Ascending aorta (tissue), 2 donors: ENCODE measurements around the gene SLC6A6. TPM values are rescaled to one million over a fixed set of nuclear protein-coding genes. Genes with fewer than 3 reads are reported as not detected.

Experiments
- DNase-seq, 2 donors: peaks; one replicate each; pipeline ENCODE4 v3.0.0-alpha.2; 2019; ENCODE audit warnings: low spot score in 2 of 2
- H3K27ac ChIP-seq, 2 donors: fragments of 200-600 bp; sonication (generic); one replicate each; pipeline ENCODE4 v1.5.1; 2016 to 2017; ENCODE audit warnings: mild to moderate bottlenecking in 1 of 2
- H3K27me3 ChIP-seq: fragments of 200-600 bp; sonication (generic); one replicate; pipeline ENCODE4 v1.5.1; 2017
- H3K36me3 ChIP-seq, 2 donors: fragments of 200-600 bp; sonication (generic); one replicate each; pipeline ENCODE4 v1.5.1; 2016
- H3K4me1 ChIP-seq, 2 donors: fragments of 200-600 bp; sonication (generic); one replicate each; pipeline ENCODE4 v1.5.1; 2016 to 2017; ENCODE audit warnings: mild to moderate bottlenecking in 1 of 2
- H3K4me3 ChIP-seq, 2 donors: fragments of 200-600 bp; sonication (generic); one replicate each; pipeline ENCODE4 v1.5.1; 2016 to 2017; ENCODE audit warnings: mild to moderate bottlenecking in 1 of 2
- H3K9me3 ChIP-seq, 2 donors: fragments of 200-600 bp; sonication (generic); one replicate each; pipeline ENCODE4 v1.5.1; 2016
- CTCF ChIP-seq, 3 experiments: fragments of 200-600 bp in 2 of 3; fragments of 450-650 bp in 1 of 3; sonication (generic) in 2 of 3; IDR thresholded peaks; one replicate each; pipeline ENCODE4 v1.5.1; 2016 to 2019; ENCODE audit warnings: antibody characterized with exemption in 3 of 3, mild to moderate bottlenecking in 1 of 3, moderate library complexity in 1 of 3
- intact Hi-C: fragments of 100-400 bp; cut with DNase I; formaldehyde crosslinking; loops from one replicate; pipeline ENCODE4 v1.15.1; 2023
- total RNA-seq: library from RNA; depleted of rRNA; stranded (reverse); fragments of >200 nt; gene quantifications from one replicate; pipeline ENCODE4 v1.1.0, GENCODE V29; 2016

Gene SLC6A6
- total RNA-seq, 1 donor from 2014 or later = 78.1 TPM

- no peak overlapping the region for H3K4me3 ChIP-seq
- no peaks in the 10 kb centered on the region for H3K27me3 ChIP-seq
- H3K9me3 ChIP-seq = no peaks in the 10 kb centered on the region
- no peak for TF ChIP-seq CTCF (IDR thresholded peaks at IDR 0.05)
- peaks cover 14 to 26% of the 10 kb centered on the region in 2 donors for H3K4me1 ChIP-seq
- H3K36me3 ChIP-seq = peaks cover 0 to 3% of the 10 kb centered on the region in 2 donors
- peak overlapping the region; percentile 73 to 91 for H3K27ac ChIP-seq
- intact Hi-C loops = loop anchor here (5.0 kb wide), 3 partner anchors 312 to 562 kb away; partner anchors contain the start of gene CHCHD4
- no peak for DNase-seq
Observed at GRCh38 chr3:14454639-14455310, 52.4 kb downstream of the SLC6A6 start.

GRCh38 chr3:14455571-14456317 is 53.3 kb downstream of the SLC6A6 start:
- intact Hi-C loops = loop anchor here (5.0 kb wide), 1 partner anchor 563 kb away; no protein-coding TSS in a partner anchor
- Histone ChIP-seq H3K4me1 (peaks cover 14 to 31% of the 10 kb centered on the region in 2 donors), H3K36me3 (no peaks in the 10 kb centered on the region), H3K27me3 (no peaks in the 10 kb centered on the region), H3K4me3 (no peak overlapping the region), H3K27ac (peak overlapping the region; percentile 34 to 73), H3K9me3 (no peaks in the 10 kb centered on the region)
- TF ChIP-seq CTCF (IDR thresholded peaks at IDR 0.05) = no peak
- no peak for DNase-seq

GRCh38 chr3:14456794-14457193 is 54.4 kb downstream of the SLC6A6 start:
- Histone ChIP-seq H3K4me1 (peaks cover 15 to 37% of the 10 kb centered on the region in 2 donors), H3K27me3 (no peaks in the 10 kb centered on the region), H3K9me3 (no peaks in the 10 kb centered on the region), H3K36me3 (no peaks in the 10 kb centered on the region), H3K27ac (no peak overlapping the region), H3K4me3 (no peak overlapping the region)
- DNase-seq = no peak
- no peak for TF ChIP-seq CTCF (IDR thresholded peaks at IDR 0.05)
- intact Hi-C loops = loop anchor here (5.0 kb wide), 1 partner anchor 564 kb away; no protein-coding TSS in a partner anchor

GRCh38 chr3:14457481-14457880 is 55.1 kb downstream of the SLC6A6 start:
- no peak for TF ChIP-seq CTCF (IDR thresholded peaks at IDR 0.05)
- Histone ChIP-seq H3K27ac (no peak overlapping the region), H3K36me3 (peaks cover 0 to 2% of the 10 kb centered on the region in 2 donors), H3K4me1 (peaks cover 12 to 33% of the 10 kb centered on the region in 2 donors), H3K4me3 (no peak overlapping the region), H3K27me3 (no peaks in the 10 kb centered on the region), H3K9me3 (no peaks in the 10 kb centered on the region)
- no peak for DNase-seq
- intact Hi-C loops = loop anchor here (5.0 kb wide), 1 partner anchor 565 kb away; no protein-coding TSS in a partner anchor

GRCh38 chr3:14457999-14458398 is 55.6 kb downstream of the SLC6A6 start:
- H3K36me3 ChIP-seq = peaks cover 0 to 7% of the 10 kb centered on the region in 2 donors
- no peak for TF ChIP-seq CTCF (IDR thresholded peaks at IDR 0.05)
- no peak overlapping the region for H3K4me3 ChIP-seq
- no peak for DNase-seq
- intact Hi-C loops = loop anchor here (5.0 kb wide), 1 partner anchor 566 kb away; no protein-coding TSS in a partner anchor
- H3K4me1 ChIP-seq = peaks cover 12 to 31% of the 10 kb centered on the region in 2 donors
- no peaks in the 10 kb centered on the region for H3K9me3 ChIP-seq
- no peaks in the 10 kb centered on the region for H3K27me3 ChIP-seq
- H3K27ac ChIP-seq = no peak overlapping the region
